AG20443 (cell line): Measurements from ENCODE around the gene PTBP1.

Source experiments
- DNase-seq: peaks from one replicate; pipeline ENCODE4 v3.0.0; 2012; ENCODE audit warnings: low spot score, mixed read lengths

The PTBP1 gene

DNA sequence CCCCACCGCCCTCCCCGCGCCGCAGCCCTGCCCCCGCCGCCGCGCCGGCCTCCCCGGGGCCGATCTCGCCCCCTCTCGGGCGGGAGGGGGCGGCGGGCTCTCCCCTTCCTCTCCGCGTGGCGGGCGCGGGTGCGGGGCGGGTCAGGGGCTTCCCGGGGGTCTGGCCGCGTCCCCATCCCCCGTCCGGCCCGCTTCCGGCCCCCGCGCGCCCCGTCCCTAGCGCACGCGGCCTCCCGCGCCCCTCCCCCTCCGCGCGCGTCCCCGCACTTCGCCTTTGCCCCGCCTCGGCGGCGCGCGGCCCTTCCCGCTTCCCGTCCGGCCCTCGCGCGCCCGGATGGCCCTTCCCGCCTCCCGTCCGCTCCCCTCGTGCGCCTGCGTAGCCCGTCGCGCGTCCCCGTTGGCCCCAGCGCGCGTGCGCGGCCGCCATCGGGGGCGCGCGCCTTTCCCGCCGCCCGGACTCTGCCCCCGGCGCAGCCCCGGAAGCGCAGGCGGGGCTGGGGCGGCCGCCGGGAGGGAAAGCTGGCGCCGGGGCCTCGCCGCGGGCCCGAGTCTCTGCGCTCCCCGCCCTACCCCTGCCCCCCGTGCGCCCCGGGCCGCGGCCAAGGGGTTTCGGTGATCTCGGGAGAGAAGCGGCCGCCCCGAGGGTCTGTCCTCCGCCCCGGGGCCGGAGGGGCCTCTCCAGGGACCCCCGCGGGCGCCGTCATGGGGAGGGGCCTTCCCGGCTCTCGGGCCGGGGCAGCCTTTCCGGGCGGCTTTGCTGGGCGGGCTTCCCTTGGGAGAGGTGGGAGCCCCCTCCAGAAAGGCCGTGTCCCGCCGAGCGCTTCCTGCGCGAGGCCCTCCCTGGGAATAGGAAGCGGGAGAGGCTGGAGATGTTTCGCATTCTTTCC is 519 bp downstream of the PTBP1 start:
- peak; percentile 100 for DNase-seq

GRCh38 chr19:798415-799075 is 1.3 kb downstream of the PTBP1 start:
- DNase-seq = peak; percentile 20

GRCh38 chr19:799076-799881 is 2.0 kb downstream of the PTBP1 start:
- peak; percentile 26 for DNase-seq

GRCh38 chr19:800360-801029 is 3.2 kb downstream of the PTBP1 start:
- peak; percentile 38 for DNase-seq

- peak; percentile 58 for DNase-seq
Observed at GRCh38 chr19:801030-801860, 4.0 kb downstream of the PTBP1 start.

- DNase-seq = peak; percentile 38
Observed at GRCh38 chr19:801861-802497, 4.7 kb downstream of the PTBP1 start.

- DNase-seq = peak; percentile 9
Observed at GRCh38 chr19:802498-803098, 5.3 kb downstream of the PTBP1 start.

DNA sequence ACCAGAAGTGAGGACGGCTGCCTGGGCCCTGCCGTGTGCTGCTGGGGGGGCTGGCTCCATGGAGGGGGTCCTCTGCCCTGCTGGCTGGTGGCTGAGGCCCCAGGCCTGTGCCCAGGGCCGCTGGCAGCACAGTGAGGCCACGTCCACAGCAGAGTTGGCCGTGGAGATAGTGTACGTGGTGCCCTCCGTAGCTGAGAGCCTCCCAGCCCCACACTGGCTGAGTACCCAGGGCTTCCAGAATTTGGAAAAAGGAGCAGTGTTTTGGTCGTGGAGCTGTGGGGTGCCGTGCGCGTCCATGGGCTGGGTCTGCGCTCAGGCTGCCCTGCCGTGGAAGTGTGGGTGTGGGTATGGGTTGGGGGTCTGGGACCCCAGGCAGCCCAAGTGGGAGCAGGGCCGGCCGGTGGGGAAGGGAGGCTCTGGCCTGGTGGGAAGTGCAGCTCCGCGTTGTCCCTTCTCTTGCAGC is 5.9 kb downstream of the PTBP1 start:
- DNase-seq = no peak

DNA sequence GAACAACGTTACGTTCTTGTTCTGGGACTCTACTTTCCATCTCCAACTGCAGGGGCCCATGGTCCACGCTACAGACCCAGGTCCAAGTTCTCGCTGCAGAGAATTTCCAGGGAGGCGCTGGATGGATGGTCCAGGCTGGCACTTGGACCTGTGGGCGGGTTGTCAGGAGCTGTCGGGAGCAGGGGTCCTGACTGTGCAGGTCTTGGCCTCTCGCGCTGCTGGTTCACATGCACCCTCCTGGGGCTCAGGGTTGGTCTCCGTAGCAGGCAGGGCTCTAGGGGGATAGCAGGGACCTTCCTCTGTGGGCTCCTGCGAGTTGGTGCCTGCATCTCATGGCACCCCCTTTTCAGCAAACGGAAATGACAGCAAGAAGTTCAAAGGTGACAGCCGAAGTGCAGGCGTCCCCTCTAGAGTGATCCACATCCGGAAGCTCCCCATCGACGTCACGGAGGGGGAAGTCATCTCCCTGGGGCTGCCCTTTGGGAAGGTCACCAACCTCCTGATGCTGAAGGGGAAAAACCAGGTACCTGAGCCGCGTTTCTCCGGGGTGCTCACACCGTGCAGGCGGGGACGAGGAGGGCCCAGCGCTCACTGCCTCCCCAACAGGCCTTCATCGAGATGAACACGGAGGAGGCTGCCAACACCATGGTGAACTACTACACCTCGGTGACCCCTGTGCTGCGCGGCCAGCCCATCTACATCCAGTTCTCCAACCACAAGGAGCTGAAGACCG is 6.6 kb downstream of the PTBP1 start:
- no peak for DNase-seq

DNA sequence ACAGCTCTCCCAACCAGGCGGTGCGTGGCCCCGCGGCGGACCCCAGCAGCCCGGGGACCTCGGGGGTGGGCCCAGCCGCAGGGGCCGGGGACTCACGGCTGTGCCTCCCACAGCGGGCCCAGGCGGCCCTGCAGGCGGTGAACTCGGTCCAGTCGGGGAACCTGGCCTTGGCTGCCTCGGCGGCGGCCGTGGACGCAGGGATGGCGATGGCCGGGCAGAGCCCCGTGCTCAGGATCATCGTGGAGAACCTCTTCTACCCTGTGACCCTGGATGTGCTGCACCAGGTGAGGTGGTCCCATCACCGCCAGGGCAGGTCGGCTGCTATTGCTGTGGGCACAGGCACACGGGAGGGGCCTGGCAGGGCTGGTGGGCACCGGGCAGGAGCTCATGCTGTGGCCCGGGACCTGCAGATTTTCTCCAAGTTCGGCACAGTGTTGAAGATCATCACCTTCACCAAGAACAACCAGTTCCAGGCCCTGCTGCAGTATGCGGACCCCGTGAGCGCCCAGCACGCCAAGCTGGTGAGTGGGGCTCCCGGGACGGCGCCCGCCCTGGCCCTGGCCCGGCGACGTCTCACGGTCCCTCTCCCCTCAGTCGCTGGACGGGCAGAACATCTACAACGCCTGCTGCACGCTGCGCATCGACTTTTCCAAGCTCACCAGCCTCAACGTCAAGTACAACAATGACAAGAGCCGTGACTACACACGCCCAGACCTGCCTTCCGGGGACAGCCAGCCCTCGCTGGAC is 7.3 kb downstream of the PTBP1 start:
- no peak for DNase-seq

GRCh38 chr19:805166-805551 is 7.9 kb downstream of the PTBP1 start:
- peak; percentile 9 for DNase-seq

DNA sequence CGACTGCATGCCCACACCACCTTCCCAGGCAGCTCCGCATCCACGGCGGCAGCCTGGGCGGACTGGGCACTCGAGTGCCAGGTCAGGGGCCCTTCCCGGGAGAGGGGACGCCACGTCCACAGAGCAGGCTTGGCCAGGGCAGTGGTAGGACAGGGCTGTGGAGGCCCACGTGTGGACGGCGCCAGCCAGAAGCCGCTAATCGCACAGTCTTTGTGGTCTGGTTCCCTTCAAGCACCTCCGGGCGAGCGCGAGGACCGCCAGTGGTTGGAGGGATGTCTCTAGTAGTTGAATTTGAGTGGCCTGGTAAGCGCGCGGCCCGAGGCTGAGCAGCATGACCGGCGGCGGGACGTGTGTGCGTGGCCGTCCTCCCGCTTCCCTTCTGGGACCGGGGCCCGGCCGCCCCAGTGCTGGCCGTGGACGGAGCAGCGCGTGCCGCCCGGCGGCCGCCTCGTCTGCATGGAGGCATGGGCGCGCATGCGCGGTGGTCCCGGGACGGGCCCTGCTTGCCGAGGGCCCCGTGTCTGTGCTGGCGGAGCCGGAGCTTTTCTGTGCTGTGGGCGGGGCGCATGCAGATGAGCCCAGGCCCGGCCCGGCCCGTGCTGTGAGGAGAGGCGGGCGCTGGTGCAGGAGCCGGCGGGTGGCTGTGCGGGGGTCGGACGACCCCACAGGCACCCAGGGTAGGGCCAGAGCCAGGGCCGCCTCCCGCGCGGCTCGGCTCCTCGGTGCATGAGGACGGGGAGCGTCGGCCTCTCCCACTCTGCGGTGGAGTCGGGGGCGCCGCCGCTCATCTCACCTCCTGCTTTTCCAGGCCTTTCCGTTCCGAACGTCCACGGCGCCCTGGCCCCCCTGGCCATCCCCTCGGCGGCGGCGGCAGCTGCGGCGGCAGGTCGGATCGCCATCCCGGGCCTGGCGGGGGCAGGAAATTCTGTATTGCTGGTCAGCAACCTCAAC is 8.6 kb downstream of the PTBP1 start:
- no peak for DNase-seq

DNA sequence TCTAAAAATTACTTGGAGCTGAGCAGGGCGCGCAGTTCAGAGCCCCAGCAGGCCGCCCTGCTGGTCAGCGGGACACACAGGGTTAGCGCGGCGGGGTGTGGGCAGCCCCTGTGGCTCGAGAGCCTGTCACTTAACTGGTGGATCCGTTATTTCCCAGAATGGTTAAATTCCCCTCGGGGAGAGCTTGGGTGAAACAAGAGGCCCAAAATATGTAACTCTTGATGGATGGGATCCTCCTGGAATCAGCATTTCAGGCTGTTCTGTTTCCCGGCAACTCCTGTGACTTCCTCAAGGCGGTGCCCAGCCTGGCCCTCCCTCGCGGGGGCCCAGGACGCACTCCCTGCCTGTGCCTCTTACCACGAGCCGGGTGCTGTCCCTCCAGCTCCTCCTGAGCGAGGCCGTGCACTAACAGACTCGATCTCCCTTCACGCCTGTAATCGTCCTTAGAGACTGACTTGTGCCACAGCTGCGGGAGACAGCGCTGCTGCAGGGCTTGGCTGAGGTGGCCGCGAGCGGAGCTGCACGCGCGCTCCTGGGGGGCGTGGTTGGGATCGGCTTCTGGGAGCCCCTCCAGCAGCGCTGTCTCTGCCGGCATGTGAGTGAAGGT is 9.7 kb downstream of the PTBP1 start:
- DNase-seq = no peak

DNA sequence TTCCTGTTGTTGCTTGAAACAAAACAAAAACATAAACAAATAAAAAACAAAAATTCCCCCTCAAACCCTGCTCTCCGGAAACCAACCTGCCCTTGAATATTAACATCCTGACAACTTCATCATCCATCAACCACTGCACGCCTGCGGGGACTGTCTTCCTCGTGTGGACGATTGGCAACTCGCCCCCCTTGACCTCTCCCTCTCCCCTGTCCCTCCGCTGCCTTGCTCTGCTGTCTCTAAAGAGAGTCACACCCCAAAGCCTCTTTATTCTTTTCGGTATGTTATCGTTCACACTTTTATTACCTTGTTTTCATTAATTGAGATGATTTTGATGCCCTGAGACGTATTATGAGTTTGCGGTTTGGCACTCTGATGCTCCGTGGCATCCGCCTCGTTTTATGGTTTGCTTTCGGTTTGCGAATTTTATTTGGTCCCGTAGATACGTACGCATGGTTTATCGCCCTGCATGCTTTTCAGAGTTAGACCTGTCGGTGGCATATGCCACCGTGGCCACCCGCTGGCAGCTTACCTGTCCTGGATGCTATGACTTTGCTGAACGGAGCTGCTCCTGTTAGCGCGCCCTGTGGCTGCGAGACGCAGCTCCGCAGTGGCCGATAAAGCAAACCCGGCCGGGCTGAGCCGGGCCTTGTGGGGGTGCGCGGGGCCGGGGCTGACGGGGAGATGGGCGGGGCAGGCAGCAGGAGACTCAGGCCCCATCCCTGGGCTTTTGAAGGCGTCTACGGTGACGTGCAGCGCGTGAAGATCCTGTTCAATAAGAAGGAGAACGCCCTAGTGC is 10.6 kb downstream of the PTBP1 start:
- peak; percentile 9 for DNase-seq

DNA sequence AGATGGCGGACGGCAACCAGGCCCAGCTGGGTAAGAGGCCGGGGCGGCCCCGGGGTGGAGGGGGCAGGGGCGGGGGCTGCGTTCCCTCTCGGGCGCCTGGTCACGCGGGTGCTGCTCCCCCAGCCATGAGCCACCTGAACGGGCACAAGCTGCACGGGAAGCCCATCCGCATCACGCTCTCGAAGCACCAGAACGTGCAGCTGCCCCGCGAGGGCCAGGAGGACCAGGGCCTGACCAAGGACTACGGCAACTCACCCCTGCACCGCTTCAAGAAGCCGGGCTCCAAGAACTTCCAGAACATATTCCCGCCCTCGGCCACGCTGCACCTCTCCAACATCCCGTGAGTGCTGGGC is 11.1 kb downstream of the PTBP1 start:
- no peak for DNase-seq
